IMR-90 (cell line): ENCODE data around the gene PRKCH. TPM values are rescaled to one million over a fixed set of nuclear protein-coding genes. Genes with fewer than 3 reads are reported as not detected.

ENCODE experiments used
- ATAC-seq: fragments of 200-7000 bp; cut with Tn5 transposase; 2 replicates; pipeline ENCODE4 v1.9.1; 2020; ENCODE audit warnings: low read depth, mild to moderate bottlenecking, moderate library complexity
- BruUV-seq: library from RNA; stranded (reverse); fragments of 400-500 nt; replicated peaks from 2 replicates; lab custom pipeline; 2021; lab: Mats Ljungman, UMichigan
- CTCF ChIA-PET: fragments of 300-600 bp; formaldehyde crosslinking; extraction: SDS; loops from one replicate; lab custom pipeline; 2021; ENCODE audit warnings: antibody characterized with exemption; lab: Yijun Ruan, JAX
- POLR2A ChIA-PET: fragments of 300-600 bp; sonication (Branson Sonifier 250); formaldehyde crosslinking; loops from one replicate; lab custom pipeline; 2022; ENCODE audit warnings: antibody characterized with exemption; ENCODE audit not compliant: unreplicated experiment; lab: Charles Lee
- DNase-seq: peaks from one replicate; pipeline ENCODE4 v3.0.0; 2013
- H2AFZ ChIP-seq: replicated peaks from 2 replicates; pipeline ENCODE3; 2013; ENCODE audit warnings: low read length, mild to moderate bottlenecking; ENCODE audit not compliant: poor library complexity
- H2AK5ac ChIP-seq: 2 replicates; pipeline ENCODE4 v1.6.1; 2013; ENCODE audit warnings: low read depth, low read length, inconsistent platforms
- H2AK9ac ChIP-seq: replicated peaks from 2 replicates; pipeline ENCODE3; 2013; ENCODE audit warnings: mild to moderate bottlenecking, low read depth, low read length, moderate library complexity; ENCODE audit not compliant: poor library complexity
- H2BK120ac ChIP-seq: 2 replicates; pipeline ENCODE4 v1.6.1; 2013; ENCODE audit warnings: low read depth, low read length, inconsistent platforms
- H2BK15ac ChIP-seq: 3 replicates; pipeline ENCODE4 v1.6.1; 2013; ENCODE audit warnings: low read depth, low read length, inconsistent platforms
- H2BK20ac ChIP-seq: 2 replicates; pipeline ENCODE4 v1.6.1; 2013; ENCODE audit warnings: low read depth, mild to moderate bottlenecking, inconsistent platforms, low read length, moderate library complexity
- H2BK5ac ChIP-seq: 2 replicates; pipeline ENCODE4 v1.6.1; 2013; ENCODE audit warnings: mild to moderate bottlenecking, low read depth, low read length, inconsistent platforms; ENCODE audit not compliant: poor library complexity, severe bottlenecking
- H3K14ac ChIP-seq: replicated peaks from 2 replicates; pipeline ENCODE4 v1.6.1; 2013; ENCODE audit warnings: low read depth, low read length, inconsistent platforms
- H3K18ac ChIP-seq: 2 replicates; pipeline ENCODE4 v1.6.1; 2013; ENCODE audit warnings: low read depth, low read length, control low read depth
- H3K23ac ChIP-seq: 2 replicates; pipeline ENCODE4 v1.6.1; 2013; ENCODE audit warnings: low read depth, low read length, inconsistent platforms
- H3K27ac ChIP-seq: 2 replicates; pipeline ENCODE4 v1.5.1; 2013; ENCODE audit warnings: mild to moderate bottlenecking, control low read depth, low read length; ENCODE audit not compliant: insufficient read depth
- H3K27me3 ChIP-seq: 2 replicates; pipeline ENCODE4 v1.6.1; 2013; ENCODE audit warnings: low read length; ENCODE audit not compliant: control insufficient read depth, insufficient read depth
- H3K36me3 ChIP-seq: 2 replicates; pipeline ENCODE4 v1.6.1; 2013; ENCODE audit warnings: low read length, mixed read lengths; ENCODE audit not compliant: control insufficient read depth, insufficient read depth
- H3K4ac ChIP-seq: 2 replicates; pipeline ENCODE4 v1.6.1; 2013; ENCODE audit warnings: low read depth, low read length, inconsistent platforms
- H3K4me1 ChIP-seq: 2 replicates; pipeline ENCODE4 v1.6.1; 2013; ENCODE audit warnings: low read length, mixed read lengths; ENCODE audit not compliant: control insufficient read depth, insufficient read depth
- H3K4me2 ChIP-seq: 2 replicates; pipeline ENCODE4 v1.6.1; 2013; ENCODE audit warnings: low read depth, mild to moderate bottlenecking, control low read depth, low read length, moderate library complexity
- H3K4me3 ChIP-seq: 2 replicates; pipeline ENCODE4 v1.5.1; 2013; ENCODE audit warnings: low read depth, mild to moderate bottlenecking, control low read depth, low read length, moderate library complexity; ENCODE audit not compliant: insufficient read depth
- H3K56ac ChIP-seq: 2 replicates; pipeline ENCODE4 v1.6.1; 2013; ENCODE audit warnings: low read length, inconsistent platforms; ENCODE audit not compliant: insufficient read depth; ENCODE audit errors: extremely low read depth
- H3K79me1 ChIP-seq, 2 experiments: 2 replicates each; pipeline ENCODE4 v1.6.1; 2013; ENCODE audit warnings: low read length in 2 of 2, inconsistent platforms in 1 of 2, low read depth in 1 of 2
- H3K9ac ChIP-seq: 2 replicates; pipeline ENCODE4 v1.6.1; 2013; ENCODE audit warnings: low read depth, low read length, control low read depth
- H3K9me1 ChIP-seq: 2 replicates; pipeline ENCODE4 v1.6.1; 2013; ENCODE audit warnings: low read length, inconsistent platforms; ENCODE audit not compliant: insufficient read depth
- H3K9me3 ChIP-seq: 2 replicates; pipeline ENCODE4 v1.6.1; 2013; ENCODE audit warnings: low read length; ENCODE audit not compliant: control insufficient read depth, insufficient read depth
- H4K20me1 ChIP-seq: 2 replicates; pipeline ENCODE4 v1.6.1; 2013; ENCODE audit warnings: low read length, inconsistent platforms; ENCODE audit not compliant: insufficient read depth
- H4K5ac ChIP-seq: 2 replicates; pipeline ENCODE4 v1.6.1; 2013; ENCODE audit warnings: mild to moderate bottlenecking, low read depth, low read length, control low read depth
- H4K8ac ChIP-seq, 2 experiments: 2 replicates each; pipeline ENCODE4 v1.6.1; 2013; ENCODE audit warnings: low read depth in 2 of 2, low read length in 2 of 2, control low read depth in 1 of 2, inconsistent platforms in 1 of 2
- H4K91ac ChIP-seq: 2 replicates; pipeline ENCODE4 v1.6.1; 2013; ENCODE audit warnings: low read depth, low read length, inconsistent platforms; ENCODE audit not compliant: insufficient read depth
- BHLHE40 ChIP-seq: fragments of 150-350 bp; IDR thresholded peaks from 2 replicates; pipeline ENCODE4 v1.6.1; 2016; ENCODE audit warnings: mild to moderate bottlenecking, low read depth, low read length
- CHD1 ChIP-seq: IDR thresholded peaks from 2 replicates; pipeline ENCODE4 v1.6.1; 2012; ENCODE audit warnings: low read depth, low read length, improper control_type of control experiment
- MAFK ChIP-seq: IDR thresholded peaks from 2 replicates; pipeline ENCODE4 v1.6.1; 2012; ENCODE audit warnings: low read depth, low read length, improper control_type of control experiment
- MAZ ChIP-seq: IDR thresholded peaks from 2 replicates; pipeline ENCODE4 v1.6.1; 2012; ENCODE audit warnings: low read depth, mild to moderate bottlenecking, low read length, improper control_type of control experiment, moderate library complexity, borderline replicate concordance
- MXI1 ChIP-seq: IDR thresholded peaks from 2 replicates; pipeline ENCODE4 v1.6.1; 2012; ENCODE audit warnings: low read depth, mild to moderate bottlenecking, low read length, moderate library complexity, borderline replicate concordance
- POLR2A ChIP-seq: IDR thresholded peaks from 2 replicates; pipeline ENCODE4 v1.6.1; 2012; ENCODE audit warnings: mild to moderate bottlenecking, low read depth, low read length
- SMC3 ChIP-seq: fragments of 150-350 bp; IDR thresholded peaks from 2 replicates; pipeline ENCODE4 v1.6.1; 2016; ENCODE audit warnings: low read depth, mild to moderate bottlenecking, antibody characterized with exemption, low read length, moderate library complexity
- USF2 ChIP-seq: fragments of 150-350 bp; IDR thresholded peaks from 2 replicates; pipeline ENCODE4 v1.6.1; 2017; ENCODE audit warnings: mild to moderate bottlenecking, antibody characterized with exemption, low read length, low read depth
- WGBS, 2 experiments: methylation state at CpG; one replicate each; pipeline versions ENCODE4 v1.1.5 to v1.1.7; 2013; ENCODE audit warnings: missing lambda C conversion rate in 2 of 2; ENCODE audit not compliant: insufficient read length in 1 of 2; ENCODE audit errors: extremely low coverage in 2 of 2; 5-methylcytosine and 5-hydroxymethylcytosine counted together
- dilution Hi-C: fragments of 300-500 bp; cut with HindIII; formaldehyde crosslinking; loops from one replicate; pipeline ENCODE4 v1.14.3; 2018; ENCODE audit warnings: low sequenced_read_pairs; ENCODE audit not compliant: unreplicated experiment
- in situ Hi-C: fragments of 300-500 bp; cut with MboI; formaldehyde crosslinking; loops from 3 replicates; pipeline ENCODE4 v1.14.3; 2019; ENCODE audit warnings: low sequenced_read_pairs, inconsistent platforms, mixed read lengths
- intact Hi-C: fragments of 100-400 bp; cut with micrococcal nuclease; formaldehyde crosslinking; loops from 2 replicates; pipeline ENCODE4 v1.10.0; 2022
- polyA plus RNA-seq, 3 experiments: library from polyadenylated mRNA; depleted of rRNA; stranded (reverse); fragments of >200 nt; gene quantifications; 2 replicates each; pipeline ENCODE4 v1.2.3, GENCODE V29; 2012; ENCODE audit warnings: low replicate concordance in 1 of 3
- total RNA-seq: library from RNA; depleted of rRNA; stranded (reverse); fragments of >200 nt; gene quantifications from 2 replicates; pipeline ENCODE4 v1.2.3, GENCODE V29; 2012

PRKCH gene
- total and polyA plus RNA-seq, 2 of the 4 experiments (the other 2 are of a cell fraction), result 1.6 to 2.3 TPM

- no peaks in the 10 kb centered on the region for H3K4me1 ChIP-seq
- no peak overlapping the region for H4K91ac ChIP-seq
- no peak overlapping the region for H2AK9ac ChIP-seq
- H2BK5ac ChIP-seq, result no peak overlapping the region
- CTCF ChIA-PET, result interaction anchor here (0.8 kb wide), 1 partner anchor 8 kb away, joined by 4 read pairs; no protein-coding TSS in a partner anchor
- intact Hi-C loops (no loop called here), dilution Hi-C loops (no loop called here), in situ Hi-C loops (no loop called here)
- H3K18ac ChIP-seq, result no peak overlapping the region
- H4K8ac ChIP-seq, result no peak overlapping the region
- H2BK15ac ChIP-seq, result no peak overlapping the region
- peaks cover 8% of the 10 kb centered on the region; the same call in 1 of the 2 replicates for H3K9me3 ChIP-seq
- TF ChIP-seq SMC3 (no peak), BHLHE40 (no peak), MAZ (no peak), MAFK (no peak), POLR2A (no peak), USF2 (no peak), CHD1 (no peak), MXI1 (no peak)
- H4K5ac ChIP-seq, result no peak overlapping the region
- H2AFZ ChIP-seq, result no peak overlapping the region
- H3K4me2 ChIP-seq, result no peak overlapping the region
- H3K36me3 ChIP-seq, result no peaks in the 10 kb centered on the region
- H3K56ac ChIP-seq, result no peak overlapping the region
- H4K20me1 ChIP-seq, result no peaks in the 10 kb centered on the region
- H3K9me1 ChIP-seq, result no peaks in the 10 kb centered on the region
- no peak overlapping the region for H3K9ac ChIP-seq
- DNase-seq, result no peak
- no peak overlapping the region for H3K27ac ChIP-seq
- H3K4me3 ChIP-seq, result no peak overlapping the region
- peaks cover 29% of the 10 kb centered on the region for H3K27me3 ChIP-seq
- POLR2A ChIA-PET, result no interaction called here
- no peak overlapping the region for H2AK5ac ChIP-seq
- ATAC-seq, result no peak
- no TSS peak for BruUV-seq
- no peak overlapping the region for H2BK120ac ChIP-seq
- H3K4ac ChIP-seq, result no peak overlapping the region
- H3K14ac ChIP-seq, result no peak overlapping the region
- no peak overlapping the region for H3K23ac ChIP-seq
- H2BK20ac ChIP-seq, result no peak overlapping the region
- WGBS, 2 experiments, result no CpG with 5 or more reads among the region's 4 CpGs
- no peaks in the 10 kb centered on the region for H3K79me1 ChIP-seq
These were observed 43.6 kb upstream of the PRKCH start for GRCh38 chr14:61277784-61278183.
